Measurements from ENCODE around the gene MBTPS1. TPM values are rescaled to one million over a fixed set of nuclear protein-coding genes. Genes with fewer than 3 reads are reported as not detected.

MBTPS1 gene
- total RNA-seq, 1 experiment from 2014 or later: 130 TPM

- peak; percentile 80 for DNase-seq
- peaks cover 44% of the 10 kb centered on the region for H3K36me3 Mint-ChIP-seq (ENCODE audit: insufficient read depth, unreplicated experiment)
- CTCF ChIA-PET: interaction anchor here (1.0 to 1.6 kb wide), 5 partner anchors 32 to 102 kb away, joined by 3 to 13 read pairs (median 9); partner anchors contain the start of genes MBTPS1 and TAF1C
These were observed 32.0 kb downstream of the MBTPS1 start for GRCh38 chr16:84084570-84085270.

DNA sequence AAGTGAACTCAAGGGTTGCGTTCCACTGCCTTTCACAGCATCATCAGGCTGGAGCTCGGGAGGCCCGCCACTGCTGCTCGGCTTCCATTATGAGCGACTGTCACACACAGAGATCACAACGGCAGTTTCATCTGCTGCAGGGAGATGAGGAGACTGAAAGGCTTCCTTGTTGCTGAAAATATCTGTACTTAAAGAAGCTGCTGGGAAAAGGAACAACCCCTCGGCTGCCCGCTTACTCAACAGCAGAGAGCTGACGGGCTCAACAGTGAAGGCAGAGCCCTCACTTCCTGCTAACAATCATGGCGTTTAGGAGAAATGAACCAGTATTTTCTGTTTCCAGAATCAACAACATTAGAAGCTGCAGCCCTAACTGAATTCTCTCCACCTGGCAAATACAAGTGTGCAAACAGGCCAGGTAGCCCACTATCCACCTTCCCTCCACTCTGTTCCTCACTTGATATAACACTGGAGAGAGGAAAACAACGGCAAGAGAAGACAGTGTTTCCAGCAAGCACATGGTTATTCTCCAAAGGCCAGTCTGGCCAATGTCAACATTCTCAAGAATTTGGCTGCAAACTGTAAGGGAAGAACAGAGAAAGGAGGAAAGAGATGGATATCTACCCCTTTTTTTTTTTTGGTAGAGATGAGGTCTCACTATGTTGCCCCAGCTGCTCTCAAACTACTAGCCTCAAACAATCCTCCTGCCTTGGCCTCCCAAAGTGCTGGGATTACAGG is 33.7 kb downstream of the MBTPS1 start:
- BruUV-seq (replicated peaks): no TSS peak
- peaks cover 37% of the 10 kb centered on the region for H3K36me3 Mint-ChIP-seq (ENCODE audit: insufficient read depth, unreplicated experiment)
- intact Hi-C loops (cut with micrococcal nuclease; ENCODE audit: unreplicated experiment): no loop called here
- CTCF ChIA-PET: no interaction called here
- H3K9me3 Mint-ChIP-seq (ENCODE audit: low read depth, unreplicated experiment): no peaks in the 10 kb centered on the region
- DNase-seq: no peak
- no peak overlapping the region for H3K4me3 Mint-ChIP-seq (ENCODE audit: low read depth, unreplicated experiment)
- no peak overlapping the region for H3K27ac Mint-ChIP-seq (ENCODE audit: unreplicated experiment)
- H3K27me3 Mint-ChIP-seq (ENCODE audit: unreplicated experiment): no peaks in the 10 kb centered on the region
- TF ChIP-seq, protein P1, sequence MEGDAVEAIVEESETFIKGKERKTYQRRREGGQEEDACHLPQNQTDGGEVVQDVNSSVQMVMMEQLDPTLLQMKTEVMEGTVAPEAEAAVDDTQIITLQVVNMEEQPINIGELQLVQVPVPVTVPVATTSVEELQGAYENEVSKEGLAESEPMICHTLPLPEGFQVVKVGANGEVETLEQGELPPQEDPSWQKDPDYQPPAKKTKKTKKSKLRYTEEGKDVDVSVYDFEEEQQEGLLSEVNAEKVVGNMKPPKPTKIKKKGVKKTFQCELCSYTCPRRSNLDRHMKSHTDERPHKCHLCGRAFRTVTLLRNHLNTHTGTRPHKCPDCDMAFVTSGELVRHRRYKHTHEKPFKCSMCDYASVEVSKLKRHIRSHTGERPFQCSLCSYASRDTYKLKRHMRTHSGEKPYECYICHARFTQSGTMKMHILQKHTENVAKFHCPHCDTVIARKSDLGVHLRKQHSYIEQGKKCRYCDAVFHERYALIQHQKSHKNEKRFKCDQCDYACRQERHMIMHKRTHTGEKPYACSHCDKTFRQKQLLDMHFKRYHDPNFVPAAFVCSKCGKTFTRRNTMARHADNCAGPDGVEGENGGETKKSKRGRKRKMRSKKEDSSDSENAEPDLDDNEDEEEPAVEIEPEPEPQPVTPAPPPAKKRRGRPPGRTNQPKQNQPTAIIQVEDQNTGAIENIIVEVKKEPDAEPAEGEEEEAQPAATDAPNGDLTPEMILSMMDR (IDR thresholded peaks at IDR 0.05; ENCODE audit: unreplicated experiment): no peak
- no peaks in the 10 kb centered on the region for H3K4me1 Mint-ChIP-seq (ENCODE audit: low read depth, unreplicated experiment)

More at GRCh38 chr16:84084570-84085270, 32.0 kb downstream of the MBTPS1 start:
- Mint-ChIP-seq H3K27me3 (ENCODE audit: unreplicated experiment) (no peaks in the 10 kb centered on the region), H3K4me1 (ENCODE audit: low read depth, unreplicated experiment) (no peaks in the 10 kb centered on the region), H3K4me3 (ENCODE audit: low read depth, unreplicated experiment) (no peak overlapping the region), H3K27ac (ENCODE audit: unreplicated experiment) (no peak overlapping the region), H3K9me3 (ENCODE audit: low read depth, unreplicated experiment) (no peaks in the 10 kb centered on the region)
- TF ChIP-seq, protein P1 (IDR thresholded peaks at IDR 0.05; ENCODE audit: unreplicated experiment): peak; percentile 84
- intact Hi-C loops (cut with micrococcal nuclease; ENCODE audit: unreplicated experiment): loop anchor here (1.0 kb wide), 1 partner anchor 91 kb away; no protein-coding TSS in a partner anchor
- BruUV-seq (replicated peaks): no TSS peak

- BruUV-seq (replicated peaks): no TSS peak
- CTCF ChIA-PET: no interaction called here
- Mint-ChIP-seq H3K27ac (ENCODE audit: unreplicated experiment) (no peak overlapping the region), H3K27me3 (ENCODE audit: unreplicated experiment) (no peaks in the 10 kb centered on the region), H3K36me3 (ENCODE audit: insufficient read depth, unreplicated experiment) (peaks cover 37% of the 10 kb centered on the region), H3K4me3 (ENCODE audit: low read depth, unreplicated experiment) (no peak overlapping the region), H3K4me1 (ENCODE audit: low read depth, unreplicated experiment) (no peaks in the 10 kb centered on the region), H3K9me3 (ENCODE audit: low read depth, unreplicated experiment) (peaks cover 2% of the 10 kb centered on the region)
- intact Hi-C loops (cut with micrococcal nuclease; ENCODE audit: unreplicated experiment): no loop called here
- DNase-seq: no peak
- TF ChIP-seq, protein P1 (IDR thresholded peaks at IDR 0.05; ENCODE audit: unreplicated experiment): no peak
These were observed 34.6 kb downstream of the MBTPS1 start for GRCh38 chr16:84082110-84082509.

GRCh38 chr16:84081446-84081989 is 35.2 kb downstream of the MBTPS1 start:
- H3K27ac Mint-ChIP-seq (ENCODE audit: unreplicated experiment): no peak overlapping the region
- no peaks in the 10 kb centered on the region for H3K4me1 Mint-ChIP-seq (ENCODE audit: low read depth, unreplicated experiment)
- TF ChIP-seq, protein P1 (IDR thresholded peaks at IDR 0.05; ENCODE audit: unreplicated experiment): no peak
- intact Hi-C loops (cut with micrococcal nuclease; ENCODE audit: unreplicated experiment): no loop called here
- H3K27me3 Mint-ChIP-seq (ENCODE audit: unreplicated experiment): no peaks in the 10 kb centered on the region
- no TSS peak for BruUV-seq (replicated peaks)
- CTCF ChIA-PET: no interaction called here
- H3K4me3 Mint-ChIP-seq (ENCODE audit: low read depth, unreplicated experiment): no peak overlapping the region
- H3K9me3 Mint-ChIP-seq (ENCODE audit: low read depth, unreplicated experiment): peaks cover 4% of the 10 kb centered on the region
- H3K36me3 Mint-ChIP-seq (ENCODE audit: insufficient read depth, unreplicated experiment): peaks cover 42% of the 10 kb centered on the region
- no peak for DNase-seq
